HG02840 (cell line): ENCODE results near the gene MYL3.

Experiments used
- ATAC-seq: cut with Tn5 transposase; IDR thresholded peaks from one replicate; pipeline ENCODE4 v1.9.1; 2021; ENCODE audit warnings: mild to moderate bottlenecking, moderate library complexity, moderate number of reproducible peaks; ENCODE audit not compliant: unreplicated experiment, low FRiP score

MYL3 gene

GRCh38 chr3:46884427-46884826 lies 21.2 kb upstream of the MYL3 start:
- ATAC-seq, result no peak

- no peak for ATAC-seq
These were observed 20.6 kb upstream of the MYL3 start for GRCh38 chr3:46883830-46884185.

- no peak for ATAC-seq
These were observed 20.0 kb upstream of the MYL3 start for GRCh38 chr3:46883054-46883829.

- no peak for ATAC-seq
These were observed 19.3 kb upstream of the MYL3 start for GRCh38 chr3:46882377-46883053.

- no peak for ATAC-seq
These were observed 18.5 kb upstream of the MYL3 start for GRCh38 chr3:46881596-46882376.

GRCh38 chr3:46880884-46881595 lies 17.8 kb upstream of the MYL3 start:
- ATAC-seq, result no peak

- no peak for ATAC-seq
These were observed 15.7 kb upstream of the MYL3 start for GRCh38 chr3:46878781-46879436.

- no peak for ATAC-seq
These were observed 14.3 kb upstream of the MYL3 start, which contains the start of gene PTH1R for GRCh38 chr3:46877406-46878125. PTH1R (plus strand) TSS chr3:46877721; CDS start chr3:46883560, 5,839 bp downstream.

GRCh38 chr3:46876313-46877300 lies 13.4 kb upstream of the MYL3 start:
- ATAC-seq, result no peak

GRCh38 chr3:46875560-46875959 lies 12.3 kb upstream of the MYL3 start:
- ATAC-seq, result no peak

GRCh38 chr3:46874430-46874829 lies 11.2 kb upstream of the MYL3 start:
- ATAC-seq, result no peak

GRCh38 chr3:46873521-46873920 lies 10.3 kb upstream of the MYL3 start:
- ATAC-seq, result no peak

GRCh38 chr3:46871222-46871621 lies 8.0 kb upstream of the MYL3 start:
- ATAC-seq, result no peak

- ATAC-seq, result no peak
These were observed 7.4 kb upstream of the MYL3 start for GRCh38 chr3:46870651-46871050.

- no peak for ATAC-seq
These were observed 6.2 kb upstream of the MYL3 start for GRCh38 chr3:46869440-46869839.

GRCh38 chr3:46868948-46869347 lies 5.7 kb upstream of the MYL3 start:
- ATAC-seq, result no peak

- no peak for ATAC-seq
These were observed 5.0 kb upstream of the MYL3 start for GRCh38 chr3:46868287-46868686.

GRCh38 chr3:46867550-46867898 lies 4.3 kb upstream of the MYL3 start:
- ATAC-seq, result no peak
